Sigmoid colon (tissue), 4 donors: ENCODE data around the gene CHRNE.

Experiments used
- EP300 ChIP-seq, 4 donors: sonication (generic); formaldehyde crosslinking; IDR thresholded peaks; one replicate each; pipeline ENCODE4 v1.6.1; 2017; ENCODE audit warnings: antibody characterized with exemption in 4 of 4
- TF ChIP-seq, protein P1 (sequence below), 4 experiments: fragments of 450-650 bp in 3 of 4; fragments of 200-600 bp in 1 of 4; IDR thresholded peaks; one replicate each; pipeline ENCODE4 v1.5.1; 2016 to 2019; ENCODE audit warnings: antibody characterized with exemption in 4 of 4, mild to moderate bottlenecking in 3 of 4, moderate library complexity in 2 of 4

DNA sequence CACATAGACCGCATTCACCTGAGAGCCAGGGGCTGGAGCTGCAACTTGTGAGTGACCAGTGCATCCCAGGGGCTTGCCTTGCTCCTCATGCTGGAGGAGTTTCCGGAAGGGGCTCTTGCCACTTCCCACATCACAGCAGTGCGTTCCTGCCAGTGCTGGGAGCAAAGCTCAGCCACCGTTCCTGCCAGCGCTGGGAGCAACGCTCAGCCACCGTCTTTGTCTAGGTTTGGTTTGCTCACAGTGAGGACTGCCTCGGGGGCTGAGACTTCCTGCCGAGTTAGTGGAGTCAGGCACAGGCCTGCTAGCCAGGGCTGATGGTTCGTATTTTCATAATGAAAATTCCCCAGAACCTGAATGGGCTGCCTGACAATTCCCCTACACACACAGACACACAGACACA lies 5.4 kb upstream of the CHRNE start:
- TF ChIP-seq, protein P1, sequence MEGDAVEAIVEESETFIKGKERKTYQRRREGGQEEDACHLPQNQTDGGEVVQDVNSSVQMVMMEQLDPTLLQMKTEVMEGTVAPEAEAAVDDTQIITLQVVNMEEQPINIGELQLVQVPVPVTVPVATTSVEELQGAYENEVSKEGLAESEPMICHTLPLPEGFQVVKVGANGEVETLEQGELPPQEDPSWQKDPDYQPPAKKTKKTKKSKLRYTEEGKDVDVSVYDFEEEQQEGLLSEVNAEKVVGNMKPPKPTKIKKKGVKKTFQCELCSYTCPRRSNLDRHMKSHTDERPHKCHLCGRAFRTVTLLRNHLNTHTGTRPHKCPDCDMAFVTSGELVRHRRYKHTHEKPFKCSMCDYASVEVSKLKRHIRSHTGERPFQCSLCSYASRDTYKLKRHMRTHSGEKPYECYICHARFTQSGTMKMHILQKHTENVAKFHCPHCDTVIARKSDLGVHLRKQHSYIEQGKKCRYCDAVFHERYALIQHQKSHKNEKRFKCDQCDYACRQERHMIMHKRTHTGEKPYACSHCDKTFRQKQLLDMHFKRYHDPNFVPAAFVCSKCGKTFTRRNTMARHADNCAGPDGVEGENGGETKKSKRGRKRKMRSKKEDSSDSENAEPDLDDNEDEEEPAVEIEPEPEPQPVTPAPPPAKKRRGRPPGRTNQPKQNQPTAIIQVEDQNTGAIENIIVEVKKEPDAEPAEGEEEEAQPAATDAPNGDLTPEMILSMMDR (IDR thresholded peaks at IDR 0.05) = no peak
- TF ChIP-seq EP300 (IDR thresholded peaks at IDR 0.05) = no peak
